Stimulated activated CD8-positive, alpha-beta memory T cell treated with anti-CD3 and anti-CD28 coated beads, Interleukin-15, amount 100 ng/mL, for 24 hours (primary cell): ENCODE data around the gene FAM210A.
"Not testable (repeated sequence)": the region's sequence is repeated elsewhere in the genome, so short reads cannot be mapped to it uniquely, and the experiment has no call there.

ENCODE experiments used
- DNase-seq: peaks from one replicate; pipeline ENCODE4 v3.0.0-alpha.2; 2020; ENCODE audit warnings: low read depth

The FAM210A gene

GRCh38 chr18:13703899-13704298 is 22.5 kb downstream of the FAM210A start:
- no peak for DNase-seq

DNA sequence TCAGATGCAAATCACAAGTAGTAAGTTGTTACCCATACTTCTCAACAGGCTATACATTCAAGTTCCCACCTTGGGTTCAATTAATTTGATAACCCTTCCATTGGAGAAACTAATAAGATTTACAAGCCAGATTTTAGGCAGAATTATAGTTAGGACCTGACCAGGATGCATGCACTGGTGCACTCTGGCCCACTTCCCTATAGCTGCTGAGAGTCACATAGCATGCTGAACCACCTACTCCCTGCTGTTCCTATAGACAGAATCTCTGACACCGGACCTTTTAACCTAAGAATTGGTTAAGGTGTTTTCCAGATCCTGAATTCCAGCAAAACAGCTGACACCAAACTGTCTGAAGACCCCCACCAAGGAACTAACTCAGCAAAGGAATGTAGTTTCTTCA is 26.2 kb downstream of the FAM210A start:
- DNase-seq, result no peak

GRCh38 chr18:13696961-13697360 is 29.4 kb downstream of the FAM210A start:
- DNase-seq, result no peak

GRCh38 chr18:13695337-13695736 is 31.0 kb downstream of the FAM210A start:
- DNase-seq, result not testable (repeated sequence)

GRCh38 chr18:13690060-13690459 is 36.3 kb downstream of the FAM210A start:
- not testable (repeated sequence) for DNase-seq

- no peak for DNase-seq
These were observed 37.9 kb downstream of the FAM210A start for GRCh38 chr18:13688191-13689136.

DNA sequence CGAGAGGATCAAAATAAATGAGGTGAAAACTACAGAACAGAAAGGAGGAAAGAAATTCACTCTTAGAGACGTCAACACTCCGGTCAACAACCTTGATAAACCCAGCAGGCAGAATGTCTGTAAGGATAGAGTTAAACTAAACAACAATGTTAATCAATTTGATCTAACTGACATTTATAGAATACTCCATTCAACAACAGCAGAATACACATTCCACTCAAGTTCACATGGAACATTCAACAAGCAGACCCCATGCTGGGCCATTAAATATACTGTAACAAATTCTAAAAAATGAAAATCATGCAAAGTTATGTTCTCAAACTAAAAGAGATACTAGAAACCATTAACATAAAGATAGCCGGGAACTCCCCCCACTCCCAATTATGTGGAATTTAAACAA is 41.8 kb downstream of the FAM210A start:
- DNase-seq, result no peak

DNA sequence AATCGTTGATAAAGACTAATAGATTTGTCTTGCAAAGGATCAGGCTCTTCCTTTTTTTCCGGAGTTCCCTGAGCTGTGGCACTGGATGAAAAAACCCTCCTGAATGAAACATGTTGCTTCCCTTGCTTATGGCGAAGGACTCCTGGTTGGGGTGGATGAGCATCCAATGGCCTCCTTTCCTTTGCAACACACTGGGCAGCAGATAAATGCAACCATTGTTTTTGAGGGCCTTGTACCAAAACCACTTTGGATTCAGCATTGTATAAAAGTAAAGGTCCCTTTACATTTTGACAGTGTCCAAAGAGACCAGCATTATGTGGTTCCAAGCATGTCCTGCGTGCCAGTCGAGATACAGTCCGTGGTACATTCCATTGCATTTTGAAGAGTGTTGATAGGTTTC is 44.7 kb downstream of the FAM210A start:
- DNase-seq, result no peak

GRCh38 chr18:13680612-13681011 is 45.7 kb downstream of the FAM210A start:
- DNase-seq, result no peak

GRCh38 chr18:13677350-13677749 is 49.0 kb downstream of the FAM210A start:
- DNase-seq, result not testable (repeated sequence)

- DNase-seq, result no peak
These were observed 49.9 kb downstream of the FAM210A start for GRCh38 chr18:13676471-13676870.

GRCh38 chr18:13672657-13673056 is 53.7 kb downstream of the FAM210A start:
- DNase-seq, result no peak

- DNase-seq, result no peak
These were observed 64.5 kb downstream of the FAM210A start for GRCh38 chr18:13661779-13662256.

DNA sequence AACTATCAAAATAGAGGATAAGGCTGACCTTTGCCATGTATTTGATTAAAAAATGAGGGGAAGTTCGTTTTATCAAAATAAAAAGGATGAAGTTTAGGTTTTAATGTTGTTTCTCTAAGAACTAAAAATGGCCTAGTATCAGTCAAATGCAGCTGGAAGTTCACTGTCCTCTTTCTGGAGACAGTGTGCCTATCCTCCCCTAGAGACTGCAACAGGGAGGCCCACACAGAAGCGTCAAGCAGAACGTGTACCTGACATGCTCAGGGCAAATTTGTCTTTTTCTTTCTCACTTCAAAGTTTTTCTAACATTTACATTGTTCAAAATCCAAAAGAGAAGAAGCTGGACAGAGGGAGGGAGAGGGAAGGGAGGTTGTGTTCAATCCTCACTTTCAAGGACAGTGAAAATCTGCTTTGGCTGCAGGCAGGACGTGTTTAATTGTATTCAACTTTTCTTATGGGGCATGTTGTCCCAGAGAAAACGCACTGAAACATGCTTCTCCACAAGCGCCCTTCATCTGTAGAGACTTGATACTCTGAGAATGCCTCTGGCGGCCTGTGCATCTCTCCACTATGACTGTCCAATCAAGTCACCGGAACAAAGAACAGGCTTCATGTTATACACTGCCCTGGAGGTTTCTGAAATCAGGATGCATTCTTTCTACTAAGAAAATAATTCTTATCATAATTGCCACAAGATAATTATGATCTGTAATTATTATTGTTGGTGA is 65.1 kb downstream of the FAM210A start:
- no peak for DNase-seq

DNA sequence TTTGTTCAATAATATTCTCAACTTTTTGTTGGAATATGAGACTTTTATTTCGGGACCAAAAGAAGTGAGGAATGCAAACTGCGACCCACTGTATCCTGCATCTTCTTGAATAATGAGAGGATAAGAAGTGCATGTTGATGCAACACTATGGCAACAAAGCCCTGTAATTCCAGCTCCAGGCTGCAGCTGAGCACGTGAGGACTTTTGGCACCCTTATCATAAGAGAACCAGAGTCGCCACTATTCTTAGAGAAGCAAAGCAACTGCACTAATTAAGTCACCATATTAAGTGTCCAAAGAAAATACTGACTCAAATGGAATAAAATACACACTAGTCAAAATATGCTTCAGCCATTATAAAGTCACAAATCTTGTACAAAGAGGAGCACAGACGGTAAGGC is 65.8 kb downstream of the FAM210A start:
- DNase-seq, result no peak

- DNase-seq, result no peak
These were observed 67.7 kb downstream of the FAM210A start for GRCh38 chr18:13658436-13659204.

DNA sequence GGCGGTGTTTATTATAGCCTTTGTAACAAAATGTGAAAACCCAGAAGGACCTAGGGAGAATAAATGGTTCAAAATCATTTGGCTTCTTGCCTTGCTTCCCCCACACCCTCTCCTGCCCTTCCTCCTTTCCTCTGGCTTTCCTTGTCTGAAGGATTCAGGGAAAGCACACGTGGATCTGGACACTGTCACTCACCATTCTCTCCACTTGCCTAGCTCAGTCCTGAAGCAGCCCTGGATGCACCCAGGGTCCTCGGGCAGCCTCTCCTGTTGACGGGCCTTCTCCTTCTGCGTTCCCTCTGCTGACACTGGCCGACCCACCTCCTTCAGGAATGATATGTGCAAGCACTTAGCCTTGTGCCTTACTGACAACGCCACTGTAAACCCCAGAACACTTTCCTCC is 68.4 kb downstream of the FAM210A start:
- no peak for DNase-seq

DNA sequence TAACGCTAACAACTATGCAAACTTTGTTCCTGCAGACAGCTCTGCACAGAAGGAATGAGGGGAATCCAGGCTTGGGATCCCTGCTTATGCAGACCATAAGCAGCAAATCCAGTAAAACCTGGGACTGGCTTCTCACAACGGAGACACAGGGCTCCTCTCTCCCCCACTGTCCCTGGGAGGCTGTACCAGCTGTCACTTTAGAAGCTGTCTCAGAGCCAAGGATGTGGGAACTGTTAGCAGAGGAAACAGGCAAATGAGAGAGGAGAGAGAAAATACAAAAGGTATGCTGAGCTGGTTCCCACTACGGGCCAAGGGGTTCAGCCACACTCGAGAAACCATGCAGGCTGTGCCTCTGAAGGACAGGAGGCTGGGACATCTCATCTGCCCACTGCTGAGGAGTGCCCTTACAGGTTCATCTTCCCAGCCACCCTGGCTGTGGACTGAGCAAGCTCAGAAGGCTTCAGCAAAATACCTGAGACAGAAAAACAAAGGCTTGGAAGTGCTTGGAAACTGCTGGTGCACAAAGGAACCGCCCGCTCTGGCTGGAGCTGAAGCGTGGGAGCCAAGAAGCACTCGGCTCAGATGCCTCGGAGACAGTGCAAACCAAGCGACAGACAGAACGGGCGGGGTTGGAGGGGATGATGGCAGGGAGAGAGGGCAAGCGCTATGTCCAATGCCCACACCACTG is 72.5 kb downstream of the FAM210A start:
- no peak for DNase-seq

GRCh38 chr18:13649397-13650390 is 76.7 kb downstream of the FAM210A start:
- no peak for DNase-seq

- DNase-seq, result no peak
These were observed 78.6 kb downstream of the FAM210A start for GRCh38 chr18:13647761-13648160.
